Vagina (tissue), 2 donors: ENCODE data around the gene SIVA1. TPM values are rescaled to one million over a fixed set of nuclear protein-coding genes. Genes with fewer than 3 reads are reported as not detected.

Source experiments
- DNase-seq, 2 donors: peaks; one replicate each; pipeline ENCODE4 v3.0.0-alpha.2; 2017; ENCODE audit errors: extremely low spot score in 2 of 2
- H3K27ac ChIP-seq: fragments of 200-600 bp; sonication (generic); one replicate; pipeline ENCODE4 v1.5.1; 2019
- H3K27me3 ChIP-seq: fragments of 200-600 bp; sonication (generic); one replicate; pipeline ENCODE4 v1.5.1; 2019
- H3K36me3 ChIP-seq, 2 donors: fragments of 200-600 bp; sonication (generic); one replicate each; pipeline ENCODE4 v1.5.1; 2017 to 2019
- H3K4me1 ChIP-seq: fragments of 200-600 bp; sonication (generic); one replicate; pipeline ENCODE4 v1.5.1; 2019
- H3K4me3 ChIP-seq, 2 donors: fragments of 200-600 bp; sonication (generic); 1 replicate in 1 of 2; 2 replicates in 1 of 2; pipeline ENCODE4 v1.5.1; 2016 to 2019
- H3K9me3 ChIP-seq: fragments of 200-600 bp; sonication (generic); one replicate; pipeline ENCODE4 v1.5.1; 2019
- POLR2A ChIP-seq, 2 donors: fragments of 450-650 bp; IDR thresholded peaks; one replicate each; pipeline ENCODE4 v1.6.1; 2017; ENCODE audit warnings: antibody characterized with exemption in 2 of 2, mild to moderate bottlenecking in 2 of 2, moderate library complexity in 2 of 2
- POLR2AphosphoS5 ChIP-seq, 2 donors: sonication (generic); formaldehyde crosslinking; IDR thresholded peaks; one replicate each; pipeline ENCODE4 v1.9.0; 2017; ENCODE audit warnings: antibody characterized with exemption in 2 of 2, mild to moderate bottlenecking in 2 of 2, low read depth in 1 of 2; ENCODE audit not compliant: insufficient read depth in 1 of 2
- intact Hi-C: fragments of 100-400 bp; cut with DNase I; formaldehyde crosslinking; loops from one replicate; pipeline ENCODE4 v1.15.1; 2023
- total RNA-seq: library from RNA; depleted of rRNA; stranded (reverse); fragments of >200 nt; gene quantifications from one replicate; pipeline ENCODE4 v1.2.3, GENCODE V29; 2016
- TF ChIP-seq, protein P1 (sequence below), 3 experiments: fragments of 450-650 bp in 2 of 3; fragments of 200-600 bp in 1 of 3; sonication (generic) in 1 of 3; IDR thresholded peaks; one replicate each; pipeline ENCODE4 v1.5.1; 2017 to 2019; ENCODE audit warnings: antibody characterized with exemption in 3 of 3, mild to moderate bottlenecking in 2 of 3, moderate library complexity in 2 of 3

SIVA1 gene
- total RNA-seq, 1 donor from 2014 or later: 284 TPM

DNA sequence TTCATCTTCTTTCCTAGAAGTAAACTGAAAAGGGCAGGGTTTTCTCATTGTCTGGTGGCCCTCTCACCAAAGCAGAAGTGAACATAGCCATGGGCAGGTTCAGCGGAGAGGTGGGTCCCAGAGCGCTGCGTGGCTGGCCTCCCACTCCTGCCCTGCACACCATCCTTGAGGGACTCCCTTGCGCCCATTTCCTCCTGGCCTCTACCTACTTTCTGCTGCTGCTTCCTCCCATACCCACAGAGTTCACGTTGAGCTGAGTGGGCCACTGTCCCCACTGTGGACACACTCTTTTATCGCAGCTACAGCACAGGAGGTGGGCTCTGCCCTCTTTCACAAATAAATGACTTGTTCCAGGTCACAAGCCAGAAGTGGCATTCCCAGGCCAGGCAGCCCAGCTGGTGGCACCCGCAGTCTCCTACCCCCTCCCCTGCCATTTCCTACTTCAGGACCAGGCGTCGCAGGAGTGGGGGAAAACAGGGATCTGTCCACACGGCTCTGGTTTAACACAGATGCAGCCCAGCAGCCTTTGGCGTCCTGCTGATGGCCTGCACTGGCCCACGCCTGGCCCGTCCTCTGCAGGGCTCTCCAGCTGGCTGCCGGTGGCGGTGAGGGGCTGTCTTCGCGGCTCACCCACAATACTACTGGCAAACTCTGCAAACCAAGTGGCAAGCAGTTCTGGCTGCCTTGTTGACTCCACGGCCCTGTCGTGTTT is 4.9 kb downstream of the SIVA1 start:
- H3K9me3 ChIP-seq: no peaks in the 10 kb centered on the region
- no peak overlapping the region for H3K4me3 ChIP-seq
- peaks cover 0 to 29% of the 10 kb centered on the region in 2 donors for H3K36me3 ChIP-seq
- peaks cover 25% of the 10 kb centered on the region for H3K4me1 ChIP-seq
- H3K27ac ChIP-seq: no peak overlapping the region
- intact Hi-C loops: no loop called here
- DNase-seq: no peak
- no peak for TF ChIP-seq POLR2A (IDR thresholded peaks at IDR 0.05)
- TF ChIP-seq POLR2AphosphoS5 (IDR thresholded peaks at IDR 0.05; ENCODE audit: insufficient read depth in 1 of 2, low read depth in 1 of 2): no peak
- TF ChIP-seq, protein P1, sequence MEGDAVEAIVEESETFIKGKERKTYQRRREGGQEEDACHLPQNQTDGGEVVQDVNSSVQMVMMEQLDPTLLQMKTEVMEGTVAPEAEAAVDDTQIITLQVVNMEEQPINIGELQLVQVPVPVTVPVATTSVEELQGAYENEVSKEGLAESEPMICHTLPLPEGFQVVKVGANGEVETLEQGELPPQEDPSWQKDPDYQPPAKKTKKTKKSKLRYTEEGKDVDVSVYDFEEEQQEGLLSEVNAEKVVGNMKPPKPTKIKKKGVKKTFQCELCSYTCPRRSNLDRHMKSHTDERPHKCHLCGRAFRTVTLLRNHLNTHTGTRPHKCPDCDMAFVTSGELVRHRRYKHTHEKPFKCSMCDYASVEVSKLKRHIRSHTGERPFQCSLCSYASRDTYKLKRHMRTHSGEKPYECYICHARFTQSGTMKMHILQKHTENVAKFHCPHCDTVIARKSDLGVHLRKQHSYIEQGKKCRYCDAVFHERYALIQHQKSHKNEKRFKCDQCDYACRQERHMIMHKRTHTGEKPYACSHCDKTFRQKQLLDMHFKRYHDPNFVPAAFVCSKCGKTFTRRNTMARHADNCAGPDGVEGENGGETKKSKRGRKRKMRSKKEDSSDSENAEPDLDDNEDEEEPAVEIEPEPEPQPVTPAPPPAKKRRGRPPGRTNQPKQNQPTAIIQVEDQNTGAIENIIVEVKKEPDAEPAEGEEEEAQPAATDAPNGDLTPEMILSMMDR (IDR thresholded peaks at IDR 0.05): no peak
- no peaks in the 10 kb centered on the region for H3K27me3 ChIP-seq

DNA sequence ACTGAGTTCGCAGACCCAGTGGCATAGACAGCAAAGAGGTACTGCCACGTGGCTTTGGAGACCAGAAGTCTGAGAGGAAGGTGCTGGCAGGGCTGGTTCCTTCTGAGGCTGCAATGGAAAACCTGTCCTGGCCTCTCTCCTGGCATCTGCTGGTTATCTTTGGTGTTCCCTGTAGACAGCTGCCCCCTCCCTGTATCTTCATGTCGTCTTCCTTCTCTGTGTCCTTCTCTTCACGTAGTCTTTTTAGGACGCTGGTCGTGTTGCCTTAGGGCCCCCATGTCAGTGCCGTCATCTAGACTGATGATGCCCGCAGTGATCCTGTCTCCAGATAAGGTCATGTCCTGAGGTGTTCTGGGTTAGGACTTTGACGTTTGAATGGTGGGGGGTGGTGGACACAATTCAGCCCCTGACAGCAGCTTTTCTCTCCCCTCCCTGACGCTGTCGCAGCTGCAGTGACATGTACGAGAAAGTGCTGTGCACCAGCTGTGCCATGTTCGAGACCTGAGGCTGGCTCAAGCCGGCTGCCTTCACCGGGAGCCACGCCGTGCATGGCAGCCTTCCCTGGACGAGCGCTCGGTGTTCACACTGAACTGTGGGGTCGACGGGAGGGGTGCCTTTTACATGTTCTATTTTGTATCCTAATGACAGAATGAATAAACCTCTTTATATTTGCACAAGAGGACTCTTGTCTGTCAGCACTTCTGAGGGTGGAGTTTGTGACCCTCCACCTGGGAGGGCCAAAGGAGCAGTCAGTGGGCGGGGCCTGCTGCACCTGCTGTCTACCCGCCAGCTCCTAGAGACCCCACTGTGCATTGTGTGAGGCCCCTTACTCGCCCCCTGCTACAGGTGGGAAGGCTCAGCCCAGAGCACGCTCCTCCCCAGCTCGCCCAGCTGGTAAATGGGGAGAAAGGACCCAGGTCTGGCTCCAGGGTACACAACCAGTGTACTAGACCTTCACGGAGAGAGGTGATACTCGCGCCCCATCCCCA is 6.3 kb downstream of the SIVA1 start:
- intact Hi-C loops: no loop called here
- TF ChIP-seq POLR2A (IDR thresholded peaks at IDR 0.05) (no peak), POLR2AphosphoS5 (IDR thresholded peaks at IDR 0.05; ENCODE audit: insufficient read depth in 1 of 2, low read depth in 1 of 2) (no peak)
- TF ChIP-seq, protein P1 (IDR thresholded peaks at IDR 0.05): no peak
- peaks cover 15% of the 10 kb centered on the region for H3K4me1 ChIP-seq
- no peak overlapping the region for H3K4me3 ChIP-seq
- peaks cover 0 to 29% of the 10 kb centered on the region in 2 donors for H3K36me3 ChIP-seq
- no peak overlapping the region for H3K27ac ChIP-seq
- H3K27me3 ChIP-seq: no peaks in the 10 kb centered on the region
- H3K9me3 ChIP-seq: no peaks in the 10 kb centered on the region
- DNase-seq: no peak

DNA sequence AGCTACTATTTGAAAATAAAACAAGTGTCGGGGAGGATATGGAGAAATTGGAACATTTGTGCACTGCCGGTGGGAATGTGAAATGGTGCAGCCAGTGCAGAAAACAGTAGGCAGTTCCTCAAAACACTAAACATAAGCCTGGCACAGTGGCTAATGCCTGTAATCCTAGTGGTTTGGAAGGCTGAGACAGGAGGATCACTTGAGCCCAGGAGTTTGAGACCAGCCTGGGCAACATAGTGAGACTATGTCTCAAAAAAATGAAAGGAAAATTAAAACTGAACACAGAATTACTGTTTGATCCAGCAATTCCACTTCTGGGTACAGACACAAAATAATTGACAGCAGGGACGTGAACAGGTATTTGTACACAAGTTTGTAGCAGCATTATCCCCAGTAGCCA is 12.6 kb downstream of the SIVA1 start:
- Histone ChIP-seq H3K27me3 (no peaks in the 10 kb centered on the region), H3K36me3 (no peaks in the 10 kb centered on the region), H3K27ac (no peak overlapping the region), H3K4me1 (peaks cover 11% of the 10 kb centered on the region), H3K9me3 (no peaks in the 10 kb centered on the region), H3K4me3 (no peak overlapping the region)
- TF ChIP-seq POLR2AphosphoS5 (IDR thresholded peaks at IDR 0.05; ENCODE audit: insufficient read depth in 1 of 2, low read depth in 1 of 2) (no peak), POLR2A (IDR thresholded peaks at IDR 0.05) (no peak)
- TF ChIP-seq, protein P1 (IDR thresholded peaks at IDR 0.05): no peak
- intact Hi-C loops: no loop called here
- DNase-seq: no peak

DNA sequence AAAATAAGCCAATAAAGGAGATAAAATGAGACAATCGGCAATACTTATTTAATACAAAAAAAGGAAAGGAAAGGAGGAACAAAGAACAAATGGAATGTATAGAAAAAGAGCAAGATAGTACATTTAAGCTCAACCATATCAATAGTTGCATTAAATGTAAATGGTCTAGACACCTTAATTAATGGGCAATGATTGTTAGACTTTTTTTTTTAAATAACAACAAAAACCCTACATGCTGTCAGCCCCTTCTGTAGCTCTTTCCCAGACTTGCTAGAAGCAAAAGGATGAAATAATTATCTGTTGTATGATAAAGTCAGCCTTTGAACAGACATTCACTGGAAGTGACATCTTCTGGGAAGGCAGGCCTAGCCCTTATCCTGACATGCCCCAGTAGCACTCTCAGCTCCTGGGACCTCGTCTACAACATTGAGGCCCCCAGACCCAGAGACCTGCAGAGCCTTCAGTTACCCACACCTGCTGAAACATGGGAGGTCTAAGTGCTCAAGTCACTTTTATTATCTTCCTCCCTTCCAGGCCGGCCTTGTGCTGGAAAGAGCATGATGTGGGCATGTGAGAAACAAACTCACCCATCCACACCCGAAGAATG is 13.4 kb downstream of the SIVA1 start:
- TF ChIP-seq POLR2A (IDR thresholded peaks at IDR 0.05) (no peak), POLR2AphosphoS5 (IDR thresholded peaks at IDR 0.05; ENCODE audit: insufficient read depth in 1 of 2, low read depth in 1 of 2) (no peak)
- TF ChIP-seq, protein P1 (IDR thresholded peaks at IDR 0.05): no peak
- intact Hi-C loops: no loop called here
- H3K9me3 ChIP-seq: no peaks in the 10 kb centered on the region

More for the DNA sequence above, 13.4 kb downstream of the SIVA1 start:
- H3K27me3 ChIP-seq: no peaks in the 10 kb centered on the region
- H3K4me1 ChIP-seq: peaks cover 11% of the 10 kb centered on the region
- H3K4me3 ChIP-seq: no peak overlapping the region
- H3K27ac ChIP-seq: no peak overlapping the region
- no peak for DNase-seq
- peaks cover 0 to 7% of the 10 kb centered on the region in 2 donors for H3K36me3 ChIP-seq
